ENCODE results near the gene MXI1.
"Not testable (repeated sequence)": the region's sequence is repeated elsewhere in the genome, so short reads cannot be mapped to it uniquely, and the experiment has no call there.

MXI1 gene

DNA sequence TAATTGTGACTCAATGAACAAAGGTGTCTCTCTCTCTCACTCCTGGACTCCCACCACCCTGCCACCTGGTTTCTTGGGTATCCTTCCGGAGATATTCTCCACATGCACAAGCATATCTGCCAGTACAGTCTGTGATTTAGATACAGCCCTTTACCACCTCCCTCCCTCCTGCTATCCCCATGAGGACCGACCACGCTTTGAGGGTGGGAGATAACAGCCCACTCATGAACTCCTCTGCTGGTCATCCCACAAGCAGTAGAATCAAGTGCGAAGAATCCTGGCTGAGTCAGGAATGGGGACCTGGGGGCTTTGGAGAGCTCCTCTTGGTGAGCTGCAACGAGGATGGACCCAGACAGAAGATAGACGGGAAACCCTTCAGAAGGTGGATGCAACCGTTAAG, 28.2 kb upstream of the MXI1 start:
- no peak overlapping the region for H3K27ac ChIP-seq
- DNase-seq (ENCODE audit: low read depth, low spot score), result no peak

DNA sequence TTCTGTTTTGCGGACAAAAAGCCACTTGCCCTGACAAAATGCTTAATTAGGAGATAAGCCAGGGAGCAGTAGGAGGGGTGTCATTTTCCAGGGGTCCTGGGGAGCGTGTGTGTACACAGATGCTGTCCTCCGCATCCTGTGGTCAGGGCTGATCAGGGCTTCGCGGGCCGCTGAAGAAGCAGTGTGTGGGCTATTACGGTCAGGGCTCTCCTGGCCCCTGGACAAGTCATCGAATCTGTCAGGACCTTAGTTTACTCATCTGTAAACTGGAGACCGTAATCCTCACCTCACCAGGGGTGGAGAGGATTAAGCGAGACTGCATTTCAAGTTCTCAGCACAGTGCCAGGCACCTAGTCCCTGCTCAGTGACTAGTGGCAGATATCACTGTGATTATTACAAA, 26.0 kb upstream of the MXI1 start:
- DNase-seq (ENCODE audit: low read depth, low spot score), result no peak
- no peak overlapping the region for H3K27ac ChIP-seq

DNA sequence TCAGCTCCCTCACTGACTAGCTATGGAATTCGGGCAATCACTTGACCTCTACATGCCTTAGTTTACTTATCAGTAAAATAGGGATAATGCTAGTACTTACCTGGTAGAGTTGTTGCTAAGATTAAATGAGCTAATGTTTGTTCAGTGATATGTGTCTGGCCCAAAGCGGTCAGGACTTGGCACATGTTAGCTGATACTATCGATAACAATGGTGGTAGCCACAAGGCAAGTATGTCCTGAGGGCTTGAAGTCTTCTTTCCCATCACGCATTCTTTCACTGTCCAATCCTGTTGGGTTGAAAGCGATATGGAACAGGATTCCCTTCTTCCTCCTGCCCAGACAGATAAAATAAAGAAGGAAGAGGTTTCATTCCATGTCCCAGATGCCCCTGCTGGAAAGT, 25.5 kb upstream of the MXI1 start:
- DNase-seq (ENCODE audit: low read depth, low spot score), result no peak
- no peak overlapping the region for H3K27ac ChIP-seq

DNA sequence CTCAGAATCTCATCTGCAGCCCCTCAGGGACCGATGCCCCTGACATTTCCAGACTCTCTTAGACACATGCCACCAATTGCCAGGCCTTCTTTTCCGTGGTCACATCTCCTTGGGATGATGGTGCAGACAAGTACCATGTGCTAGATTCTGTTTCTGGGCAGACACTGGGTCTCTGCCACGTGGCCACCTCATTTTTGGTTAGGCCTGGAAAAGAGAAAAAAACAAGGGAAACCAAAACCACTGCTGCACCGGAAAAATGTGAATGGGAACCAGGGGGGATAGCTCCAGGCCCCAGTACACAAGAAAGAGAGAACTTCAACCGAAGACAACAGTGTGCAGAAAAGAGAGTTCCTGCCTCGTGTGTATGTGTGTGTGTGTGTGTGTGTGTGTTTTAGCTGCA, 23.0 kb upstream of the MXI1 start:
- DNase-seq (ENCODE audit: low read depth, low spot score), result no peak

DNA sequence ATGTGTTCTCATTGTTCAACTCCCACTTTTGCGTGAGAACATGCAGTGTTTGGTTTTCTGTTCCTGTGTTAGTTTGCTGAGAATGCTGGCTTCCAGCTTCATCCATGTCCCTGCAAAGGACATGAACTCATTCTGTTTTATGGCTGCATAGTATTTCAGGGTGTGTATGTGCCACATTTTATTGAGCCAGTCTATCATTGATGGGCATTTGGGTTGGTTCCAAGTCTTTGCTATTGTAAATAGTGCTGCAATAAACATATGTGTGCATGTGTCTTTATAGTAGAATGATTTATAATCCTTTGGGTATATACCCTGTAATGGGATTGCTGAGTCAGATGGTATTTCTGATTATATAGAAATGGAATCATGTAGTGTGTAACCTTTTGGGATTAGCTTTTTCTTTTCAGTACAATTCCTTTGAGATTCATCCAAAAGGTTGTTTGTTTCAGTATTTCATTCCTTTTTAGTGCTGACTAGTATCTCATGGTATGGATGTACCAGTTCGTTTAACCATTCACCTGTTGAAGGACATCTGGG, 21.7 kb upstream of the MXI1 start:
- H3K27ac ChIP-seq; DNase-seq (ENCODE audit: low read depth, low spot score): not testable (repeated sequence)

More for the DNA sequence above, 23.0 kb upstream of the MXI1 start:
- H3K27ac ChIP-seq, result no peak overlapping the region

DNA sequence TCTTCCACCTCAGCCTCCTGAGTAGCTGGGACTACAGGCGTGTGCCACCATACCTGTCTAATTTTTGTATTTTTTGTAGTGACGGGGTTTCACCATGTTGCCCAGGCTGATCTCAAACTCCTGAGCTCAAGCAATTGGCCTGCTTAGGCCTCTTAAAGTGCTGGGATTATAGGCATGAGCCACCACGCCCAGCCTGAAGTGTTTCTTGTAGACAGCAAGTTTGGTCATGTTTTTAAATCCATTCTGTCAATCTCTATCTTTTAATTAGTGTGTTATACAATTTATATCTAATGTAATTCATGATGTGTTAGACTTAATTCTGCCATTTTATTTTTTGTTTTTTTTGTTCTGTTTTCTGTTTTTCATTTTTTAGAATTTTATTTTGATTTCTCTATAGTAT, 17.2 kb upstream of the MXI1 start:
- H3K27ac ChIP-seq, result no peak overlapping the region
- DNase-seq (ENCODE audit: low read depth, low spot score), result no peak

DNA sequence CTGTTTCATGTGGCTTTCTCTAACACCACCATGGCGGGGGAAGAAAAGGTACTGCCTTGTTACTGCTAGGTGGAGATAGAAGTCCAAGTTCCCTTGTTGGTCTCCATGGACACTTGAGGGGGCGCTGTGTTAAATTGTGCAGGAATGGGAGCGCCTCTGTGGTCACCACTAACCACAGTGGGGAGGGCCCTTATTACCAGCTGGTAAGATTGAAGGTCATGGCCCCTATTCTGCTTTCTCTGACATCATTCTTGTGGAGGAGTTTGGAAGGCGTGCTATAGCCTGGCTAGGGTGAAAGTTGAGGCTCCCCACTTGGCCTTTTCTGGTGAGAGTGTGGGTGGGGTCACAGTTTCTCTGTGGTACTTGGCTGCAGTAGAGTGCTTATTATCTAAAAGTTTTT, 14.9 kb upstream of the MXI1 start:
- H3K27ac ChIP-seq, result no peak overlapping the region
- DNase-seq (ENCODE audit: low read depth, low spot score), result no peak

DNA sequence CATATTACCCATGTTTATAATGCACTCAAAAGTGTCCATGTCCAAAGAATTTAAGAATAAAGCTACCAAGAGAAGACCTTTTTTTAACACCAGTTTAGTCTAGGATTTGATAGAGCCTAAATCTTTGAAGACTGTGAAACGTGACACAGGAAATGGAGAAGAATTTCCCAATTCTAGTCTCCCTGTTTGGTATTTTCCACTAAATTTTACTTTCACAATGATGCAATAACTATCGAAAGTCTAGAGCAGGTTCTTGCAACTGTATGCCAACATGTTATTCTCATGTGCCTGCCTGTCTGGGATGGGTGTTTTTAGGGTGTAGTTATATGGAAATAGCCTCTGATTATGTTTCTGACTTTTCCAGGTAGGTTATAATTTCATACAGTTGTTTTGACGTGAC, 6.9 kb upstream of the MXI1 start:
- no peak overlapping the region for H3K27ac ChIP-seq
- DNase-seq (ENCODE audit: low read depth, low spot score), result no peak

DNA sequence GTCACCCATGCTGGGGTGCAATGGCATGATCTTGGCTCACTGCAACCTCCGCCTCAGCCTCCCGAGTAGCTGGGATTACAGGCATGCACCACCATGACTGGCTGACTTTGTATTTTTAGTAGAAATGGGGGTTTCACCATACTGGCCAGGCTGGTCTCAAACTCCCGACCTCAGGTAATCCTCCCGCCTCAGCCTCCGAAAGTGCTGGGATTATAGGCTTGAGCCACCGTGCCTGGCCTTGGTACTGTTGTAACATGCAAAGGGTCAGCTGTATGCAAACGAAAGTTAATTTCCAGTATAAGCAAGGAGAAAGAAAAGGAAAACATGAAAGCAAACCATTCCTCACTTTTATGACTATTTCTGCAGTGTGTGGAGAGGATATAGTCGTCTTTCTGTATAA, 6.4 kb upstream of the MXI1 start:
- not testable (repeated sequence) for DNase-seq (ENCODE audit: low read depth, low spot score); H3K27ac ChIP-seq

DNA sequence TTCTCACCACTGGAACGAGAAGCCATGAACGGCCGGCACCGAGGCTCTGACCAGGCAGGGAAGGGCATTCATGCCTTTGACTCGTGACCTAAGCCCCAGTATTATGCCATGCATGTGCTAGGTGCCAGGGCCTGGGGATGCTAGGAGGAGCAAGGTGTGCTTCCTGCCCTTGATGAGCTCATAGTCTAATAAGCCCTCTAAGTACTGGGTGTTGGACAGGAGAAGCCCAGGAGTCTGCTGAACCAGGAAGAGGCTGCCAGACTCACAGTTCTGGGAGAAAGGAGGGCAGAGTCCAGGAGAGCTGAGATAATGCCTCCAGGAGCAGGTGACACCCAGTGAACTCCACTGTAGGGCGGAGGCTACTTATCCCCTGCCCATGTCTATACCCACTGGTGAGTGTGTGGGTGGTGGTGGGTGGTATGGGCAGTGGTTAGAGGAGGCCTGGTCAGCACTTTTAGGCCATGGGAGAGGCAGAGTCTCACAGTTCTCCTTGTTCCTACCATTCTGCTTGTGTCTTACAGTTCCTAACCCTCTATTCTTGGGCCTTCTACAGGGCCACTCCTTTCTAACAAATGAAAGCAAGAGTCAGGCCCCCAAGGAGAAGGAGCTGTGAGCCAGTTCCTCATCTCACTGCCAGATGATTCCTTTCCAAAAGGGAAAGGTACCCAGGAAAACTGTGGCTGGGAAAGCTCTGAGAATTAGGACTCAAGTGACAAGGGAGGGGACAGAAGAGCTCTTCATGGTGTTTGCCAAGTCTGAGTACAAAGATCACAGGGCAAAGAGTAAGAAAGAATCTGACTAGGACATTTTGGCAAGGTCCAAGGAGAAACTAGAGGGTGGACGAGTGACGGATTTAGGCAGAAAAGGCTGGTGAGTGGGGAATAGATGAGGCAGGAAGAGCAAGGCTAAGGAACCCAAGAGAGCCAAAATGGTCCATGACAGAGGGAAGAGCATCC, 3.6 kb upstream of the MXI1 start:
- DNase-seq (ENCODE audit: low read depth, low spot score), result no peak
- no peak overlapping the region for H3K27ac ChIP-seq

DNA sequence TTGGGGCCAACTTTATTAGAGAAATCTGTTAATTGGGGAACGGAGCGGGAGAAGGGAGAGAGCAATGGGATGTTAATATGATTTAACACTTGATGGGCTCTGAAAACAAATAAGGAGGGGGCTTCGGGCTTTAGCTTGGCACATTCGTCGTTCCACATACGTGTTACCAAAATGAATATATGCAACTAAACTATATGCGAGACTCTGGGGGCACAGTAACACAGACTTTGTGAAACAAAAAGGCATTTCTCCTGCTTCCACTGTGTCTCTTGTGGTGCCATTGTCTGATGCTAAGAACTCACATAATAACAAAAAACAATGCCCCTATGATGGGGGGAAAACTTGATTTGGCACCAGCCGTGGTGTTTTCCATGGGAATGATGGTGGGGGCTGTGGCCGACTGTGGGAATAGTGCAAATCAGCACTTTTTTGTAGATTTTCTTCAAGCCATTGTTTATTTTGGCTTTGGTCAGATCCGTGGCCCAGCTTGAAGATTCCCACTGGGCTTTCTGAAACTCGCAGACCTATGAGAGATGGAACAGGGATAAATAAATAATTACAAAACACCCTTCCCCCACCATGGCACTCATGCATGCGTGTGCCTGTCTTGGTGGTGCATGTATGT, 2.2 kb upstream of the MXI1 start:
- H3K27ac ChIP-seq, result no peak overlapping the region
- DNase-seq (ENCODE audit: low read depth, low spot score), result no peak

DNA sequence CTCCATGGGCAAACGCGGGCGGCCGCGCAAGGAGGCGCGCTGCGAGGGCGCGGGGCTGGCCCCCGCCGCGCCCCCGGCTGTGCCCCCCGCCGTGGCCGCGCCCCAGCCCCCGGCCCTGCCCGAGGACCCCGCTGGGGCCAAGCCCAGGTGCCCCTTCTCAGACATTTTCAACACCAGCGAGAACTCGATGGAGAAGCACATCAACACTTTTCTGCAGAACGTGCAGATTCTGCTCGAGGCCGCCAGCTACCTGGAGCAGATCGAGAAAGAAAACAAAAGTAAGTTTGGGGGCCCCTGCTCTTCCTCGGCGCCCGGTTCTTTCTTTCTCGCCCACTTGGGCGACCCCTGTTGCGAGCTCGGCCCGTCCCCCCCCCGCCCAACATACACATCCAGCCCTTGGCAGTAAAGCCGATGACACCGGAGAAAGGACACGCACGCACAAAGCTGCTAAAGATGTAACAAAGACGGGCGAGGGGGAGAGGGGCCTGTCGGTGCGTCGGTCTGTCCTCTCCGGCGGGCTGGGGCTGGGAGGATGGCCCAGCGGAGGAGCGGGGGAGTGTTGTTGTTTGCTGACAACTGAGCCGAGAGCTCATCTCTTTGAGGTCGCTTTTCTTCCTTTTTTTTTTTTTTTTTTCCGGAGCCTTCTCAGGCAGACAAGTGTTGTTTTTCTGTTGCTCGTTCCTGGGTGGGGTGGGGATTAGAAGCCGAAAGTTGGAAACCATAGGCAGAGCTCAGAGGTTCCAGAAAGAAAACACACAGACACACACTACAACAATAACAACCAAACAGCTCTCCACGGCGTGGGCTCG, 604 bp downstream of the MXI1 start:
- no peak for DNase-seq (ENCODE audit: low read depth, low spot score)

DNA sequence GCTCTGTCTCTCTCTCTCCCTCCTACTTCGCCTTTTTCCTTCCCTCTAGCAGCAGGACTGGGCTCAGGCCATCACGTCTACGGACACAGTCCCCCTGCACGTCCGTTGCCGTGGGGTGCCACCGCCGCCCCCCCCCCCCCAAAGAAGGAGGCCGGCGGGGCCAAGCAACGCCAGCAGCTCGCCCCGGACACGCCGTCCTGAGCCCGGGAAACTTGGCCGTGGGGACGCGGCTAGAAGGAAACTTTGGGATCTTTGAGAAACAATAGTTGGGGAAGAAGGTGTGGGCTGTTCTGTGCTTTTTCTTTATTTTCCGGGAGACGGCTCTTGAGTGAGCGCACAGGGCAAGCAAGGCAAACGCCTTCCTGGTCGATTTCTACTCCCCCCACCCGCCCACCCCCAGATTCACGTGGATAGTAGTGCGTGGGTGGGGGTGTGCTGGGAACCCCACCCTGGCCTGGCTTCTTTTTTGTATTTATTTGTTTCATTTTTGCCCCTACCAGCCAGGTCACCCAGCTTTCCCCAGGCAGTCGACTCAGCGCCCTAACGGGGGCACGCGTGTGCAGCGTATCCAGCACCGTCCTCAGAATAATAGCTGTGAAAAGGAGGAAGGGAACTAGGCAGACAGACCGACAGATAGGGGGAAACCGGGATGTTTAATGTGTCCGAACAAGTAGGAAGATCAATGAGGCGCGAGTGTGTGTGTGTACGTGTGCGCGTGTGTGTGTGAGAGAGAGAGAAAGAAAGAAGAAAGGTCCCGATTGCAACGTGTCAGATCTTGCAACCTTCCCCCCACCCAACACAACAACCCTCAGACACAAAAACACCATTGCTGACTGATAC, 1.4 kb downstream of the MXI1 start:
- DNase-seq (ENCODE audit: low read depth, low spot score), result no peak
- H3K27ac ChIP-seq, result peak overlapping the region; percentile 75

More for the DNA sequence above, 604 bp downstream of the MXI1 start:
- H3K27ac ChIP-seq, result peak overlapping the region; percentile 75

DNA sequence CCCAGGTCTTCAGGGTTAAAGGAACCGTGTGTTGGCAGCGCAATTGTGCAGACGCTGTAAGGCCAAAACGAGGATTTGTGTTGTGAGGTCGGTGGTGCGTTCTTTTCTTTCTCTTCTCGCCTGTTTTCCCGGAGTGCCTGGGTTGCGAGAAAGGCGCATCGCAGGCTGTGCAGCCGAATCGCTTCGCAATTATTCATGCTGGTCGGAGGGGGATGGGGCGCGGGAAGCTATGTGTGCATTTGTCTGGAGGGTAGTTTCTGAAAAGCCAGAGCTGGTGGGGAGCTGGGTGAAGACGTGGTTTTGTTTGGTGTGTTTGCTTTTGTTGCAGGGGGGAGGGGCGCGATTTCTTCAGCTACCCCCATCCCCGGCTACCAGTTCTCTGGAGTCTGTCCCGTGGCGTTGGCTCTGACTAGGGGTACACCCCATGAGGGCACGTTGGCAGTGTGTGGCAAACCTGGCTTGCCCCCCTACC, 2.1 kb downstream of the MXI1 start:
- H3K27ac ChIP-seq, result peak overlapping the region; percentile 75
- DNase-seq (ENCODE audit: low read depth, low spot score), result no peak

DNA sequence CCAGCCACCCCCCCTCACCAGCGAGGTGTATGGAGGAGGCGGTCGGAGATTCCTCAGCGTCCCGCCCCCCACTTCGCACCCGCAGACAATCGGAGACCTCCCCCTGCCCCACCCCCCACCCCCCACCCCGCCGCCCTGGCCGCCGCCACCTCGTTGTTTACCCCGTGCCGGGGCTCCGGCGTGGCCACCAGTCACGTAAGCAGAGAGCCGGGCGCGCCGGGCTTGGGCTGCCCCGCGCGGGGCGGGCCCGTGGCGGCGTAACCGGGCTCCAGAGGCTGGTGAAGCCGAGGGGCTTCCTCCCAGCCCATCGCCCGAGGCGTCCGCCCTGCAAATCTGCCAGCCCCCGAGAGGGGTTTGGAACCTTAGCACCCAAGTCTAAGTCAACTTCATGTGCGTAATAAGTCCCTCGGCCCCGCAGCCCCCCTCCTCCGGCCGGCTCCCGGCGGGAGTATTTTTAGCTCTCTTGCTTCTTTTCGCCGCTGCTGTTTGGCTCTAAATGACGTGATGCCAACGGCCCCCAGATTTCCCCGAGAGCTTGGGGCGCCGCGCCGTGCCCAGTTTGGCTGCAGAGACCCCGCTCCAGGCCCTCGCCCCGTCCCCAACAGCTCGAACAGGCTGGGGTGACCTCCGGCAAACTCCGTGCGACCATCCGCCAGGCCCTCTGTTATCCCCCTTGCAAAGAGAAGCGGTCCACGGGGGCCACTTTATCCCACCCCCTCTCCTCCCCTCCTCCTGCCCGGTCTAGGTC, 2.7 kb downstream of the MXI1 start:
- no peak for DNase-seq (ENCODE audit: low read depth, low spot score)
- peak overlapping the region; percentile 75 for H3K27ac ChIP-seq

DNA sequence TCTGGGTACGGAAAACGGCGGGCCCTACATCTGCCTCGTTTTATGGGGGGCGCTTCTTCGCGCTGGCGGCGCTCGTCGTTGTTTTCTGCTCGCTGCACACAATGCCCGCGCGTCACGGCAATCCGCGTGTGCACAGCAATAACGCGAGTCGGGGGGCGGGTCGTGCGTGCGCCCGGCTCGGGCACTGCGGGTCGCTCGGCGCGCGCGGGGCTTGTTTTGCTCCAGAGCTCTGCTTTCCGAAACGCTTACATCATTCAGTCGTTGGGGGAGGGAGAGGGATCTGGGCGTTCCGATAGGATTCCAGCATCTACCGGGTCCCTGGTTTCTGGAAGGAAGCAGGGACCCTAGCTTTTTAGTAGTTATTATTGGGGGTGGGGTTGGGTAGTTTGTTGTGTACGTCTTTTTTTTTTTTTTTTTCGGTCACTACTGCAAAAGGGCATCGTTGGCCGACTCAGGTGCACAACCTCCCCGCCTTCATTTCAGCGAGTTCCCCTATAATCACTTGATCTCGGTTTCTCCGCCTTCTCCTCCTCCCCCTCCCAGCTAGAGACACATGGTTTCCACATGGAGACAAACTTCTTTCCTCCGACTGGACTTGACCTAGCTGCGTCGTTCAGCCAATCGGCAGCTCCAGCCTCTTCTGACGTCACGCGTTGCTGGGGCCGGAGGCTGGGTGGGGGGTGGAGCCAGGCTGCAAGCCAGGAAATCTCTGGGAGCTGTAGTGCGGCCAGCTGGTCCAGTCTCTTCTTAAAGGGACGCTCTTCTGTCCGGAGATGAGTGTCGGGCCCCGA, 3.5 kb downstream of the MXI1 start:
- peak; percentile 93 for DNase-seq (ENCODE audit: low read depth, low spot score)
- peak overlapping the region; percentile 75 for H3K27ac ChIP-seq

DNA sequence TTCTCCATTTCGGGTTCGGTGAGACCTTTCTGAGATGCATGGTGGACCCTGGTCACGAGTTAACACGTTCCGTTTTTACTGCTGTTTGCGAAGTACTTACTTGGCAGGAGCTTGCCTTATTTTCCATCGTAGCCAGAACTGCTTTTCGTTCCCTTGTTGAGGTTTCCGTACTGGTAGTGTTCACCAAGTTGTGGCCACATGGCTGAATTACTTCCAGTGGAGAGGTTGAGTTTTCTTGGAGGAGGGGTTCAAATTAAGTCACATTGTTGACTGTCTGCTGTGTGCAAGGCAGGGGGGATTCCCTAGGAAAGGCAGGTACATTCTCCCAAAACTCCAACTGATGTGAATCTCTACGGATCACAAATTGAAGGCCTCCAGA, 4.0 kb downstream of the MXI1 start:
- DNase-seq (ENCODE audit: low read depth, low spot score), result no peak
- H3K27ac ChIP-seq, result peak overlapping the region; percentile 75
